Activated CD4-positive, CD25-positive, alpha-beta regulatory T cell treated with anti-CD3 and anti-CD28 coated beads, Interleukin-2, amount 50 U/mL, for 72 hours (primary cell): ENCODE measurements around the gene COL9A1.

ENCODE experiments used
- DNase-seq: peaks from one replicate; pipeline ENCODE4 v3.0.0; 2021

Gene COL9A1

DNA sequence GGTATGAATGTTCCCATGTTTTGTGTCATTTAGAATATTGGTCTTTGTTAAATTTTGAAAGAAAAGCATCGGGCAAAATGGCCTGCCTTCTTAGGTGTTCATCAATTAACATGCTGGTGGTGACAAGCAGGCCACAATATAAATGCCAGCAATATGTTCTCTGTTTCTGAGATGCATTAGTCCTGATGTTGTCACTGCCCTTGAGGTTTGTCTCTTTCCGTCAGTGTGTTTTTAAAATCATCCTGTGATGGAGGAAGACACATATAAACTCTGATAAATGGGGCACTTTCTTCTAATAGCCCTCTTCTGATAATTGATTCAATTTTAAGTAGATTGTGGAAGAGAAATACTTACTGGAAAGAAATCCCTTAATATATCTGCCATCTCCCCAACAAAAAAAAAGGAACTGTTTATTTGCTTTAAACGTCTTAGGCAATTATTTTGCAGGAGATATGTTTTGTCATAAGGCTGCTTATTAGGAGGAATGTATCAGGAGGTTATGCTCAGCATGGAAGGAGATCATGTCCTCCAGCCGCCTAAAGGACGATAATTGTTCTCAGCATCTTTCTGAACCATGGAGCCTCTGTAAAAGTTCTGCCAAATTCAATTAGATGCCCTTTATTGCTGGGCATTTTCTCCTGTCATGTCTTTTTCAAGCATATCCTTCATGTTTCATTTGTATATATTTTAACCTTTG, 134.1 kb downstream of the COL9A1 start:
- no peak for DNase-seq
